Ovary (tissue), 3 donors: ENCODE data around the gene ATP11C.

Experiments used
- CTCF ChIP-seq, 3 donors: fragments of 450-650 bp in 2 of 3; fragments of 200-600 bp in 1 of 3; IDR thresholded peaks; one replicate each; pipeline versions ENCODE4 v1.5.1 to v1.8.0; 2016 to 2022; ENCODE audit warnings: antibody characterized with exemption in 3 of 3, mild to moderate bottlenecking in 1 of 3
- POLR2A ChIP-seq: fragments of 450-650 bp; IDR thresholded peaks from one replicate; pipeline ENCODE4 v1.6.1; 2017; ENCODE audit warnings: antibody characterized with exemption, mild to moderate bottlenecking, moderate library complexity
- donor health status: DM: no; HTN: no; CAD: no.

- TF ChIP-seq POLR2A, result no peak
- no peak for TF ChIP-seq CTCF (IDR thresholded peaks at IDR 0.05)
Observed at GRCh38 chrX:139924696-139925095, 8.2 kb downstream of the ATP11C start.
